Measurements from ENCODE around the gene PROB1. TPM values are rescaled to one million over a fixed set of nuclear protein-coding genes. Genes with fewer than 3 reads are reported as not detected.
A peak's percentile ranks its signal among the peaks of the same experiment; 100 is the strongest.

PROB1 gene
- total RNA-seq, 1 experiment from 2014 or later: 2.2 TPM

DNA sequence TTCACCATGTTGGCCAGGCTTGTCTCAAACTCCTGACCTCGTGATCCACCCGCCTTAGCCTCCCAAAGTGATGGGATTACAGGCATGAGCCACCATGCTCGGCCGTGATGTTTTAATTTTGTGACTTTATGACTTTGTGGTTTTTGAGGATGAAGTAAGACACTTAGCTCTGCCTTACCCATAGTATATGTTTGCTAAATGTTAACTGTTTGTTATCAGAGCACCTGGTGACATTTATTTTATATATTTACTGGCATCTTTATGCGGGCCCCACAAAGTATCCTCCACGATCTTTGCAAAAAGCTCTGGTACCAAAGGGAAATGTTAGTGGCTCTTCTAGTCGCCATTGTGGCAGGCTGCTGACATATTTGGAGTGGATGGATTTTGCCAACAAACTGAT, 18.5 kb downstream of the PROB1 start:
- H3K4me1 ChIP-seq (ENCODE audit: insufficient read depth, low read length): peaks cover 29% of the 10 kb centered on the region
- H3F3A ChIP-seq (ENCODE audit: low read length, unreplicated experiment): peaks cover 4% of the 10 kb centered on the region
- H3K79me2 ChIP-seq (ENCODE audit: low read length): no peaks in the 10 kb centered on the region
- no peak overlapping the region for H3K9ac ChIP-seq (ENCODE audit: low read length)
- H3K4me2 ChIP-seq (ENCODE audit: low read length): no peak overlapping the region
- H3K27ac ChIP-seq (ENCODE audit: low read length): no peak overlapping the region
- CTCF ChIA-PET: no interaction called here
- H3K27me3 ChIP-seq (ENCODE audit: low read length): no peaks in the 10 kb centered on the region
- BruUV-seq (replicated peaks): no TSS peak
- ATAC-seq (no peak), DNase-seq (no peak)
- H4K20me1 ChIP-seq (ENCODE audit: low read length): no peaks in the 10 kb centered on the region
- H3K9me2 ChIP-seq (replicated peaks; ENCODE audit: low read length): no peaks in the 10 kb centered on the region
- H3K36me3 ChIP-seq (ENCODE audit: low read depth, low read length): no peaks in the 10 kb centered on the region
- H2AFZ ChIP-seq (ENCODE audit: low read length): no peak overlapping the region
- intact Hi-C loops (cut with micrococcal nuclease): no loop called here
- H3K4me3 ChIP-seq (ENCODE audit: low read length): no peak overlapping the region
- TF ChIP-seq EZH2 (IDR thresholded peaks at IDR 0.05; ENCODE audit: low read length, unreplicated experiment) (no peak), EZH2phosphoT487 (IDR thresholded peaks at IDR 0.05; ENCODE audit: borderline replicate concordance, low read length) (no peak)
- TF ChIP-seq, protein P1, sequence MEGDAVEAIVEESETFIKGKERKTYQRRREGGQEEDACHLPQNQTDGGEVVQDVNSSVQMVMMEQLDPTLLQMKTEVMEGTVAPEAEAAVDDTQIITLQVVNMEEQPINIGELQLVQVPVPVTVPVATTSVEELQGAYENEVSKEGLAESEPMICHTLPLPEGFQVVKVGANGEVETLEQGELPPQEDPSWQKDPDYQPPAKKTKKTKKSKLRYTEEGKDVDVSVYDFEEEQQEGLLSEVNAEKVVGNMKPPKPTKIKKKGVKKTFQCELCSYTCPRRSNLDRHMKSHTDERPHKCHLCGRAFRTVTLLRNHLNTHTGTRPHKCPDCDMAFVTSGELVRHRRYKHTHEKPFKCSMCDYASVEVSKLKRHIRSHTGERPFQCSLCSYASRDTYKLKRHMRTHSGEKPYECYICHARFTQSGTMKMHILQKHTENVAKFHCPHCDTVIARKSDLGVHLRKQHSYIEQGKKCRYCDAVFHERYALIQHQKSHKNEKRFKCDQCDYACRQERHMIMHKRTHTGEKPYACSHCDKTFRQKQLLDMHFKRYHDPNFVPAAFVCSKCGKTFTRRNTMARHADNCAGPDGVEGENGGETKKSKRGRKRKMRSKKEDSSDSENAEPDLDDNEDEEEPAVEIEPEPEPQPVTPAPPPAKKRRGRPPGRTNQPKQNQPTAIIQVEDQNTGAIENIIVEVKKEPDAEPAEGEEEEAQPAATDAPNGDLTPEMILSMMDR (conservative IDR thresholded peaks at IDR 0.05; ENCODE audit: low read depth, low read length): no peak
- H3K9me3 ChIP-seq (ENCODE audit: low read length): no peaks in the 10 kb centered on the region
- POLR2A ChIA-PET (ENCODE audit: unreplicated experiment): no interaction called here

DNA sequence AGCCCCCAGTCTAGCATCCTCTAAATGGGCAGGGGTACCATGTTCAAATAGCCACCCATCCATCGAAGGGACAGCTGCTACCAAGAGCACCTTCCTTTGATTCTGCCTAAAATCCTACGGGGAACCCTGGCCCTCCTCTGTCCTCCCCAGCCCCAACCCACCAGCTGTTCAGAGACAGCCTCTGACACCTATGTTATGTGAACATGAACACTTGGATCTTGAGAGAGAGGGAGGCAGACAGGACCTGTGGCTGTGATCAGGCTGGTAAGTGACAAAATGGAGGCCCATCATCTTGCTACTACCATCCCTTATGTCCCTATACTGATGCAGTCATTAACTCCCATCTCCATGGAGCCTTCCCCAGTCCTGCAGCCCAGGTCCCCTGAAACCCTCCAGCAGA, 20.0 kb downstream of the PROB1 start:
- Histone ChIP-seq H3K79me2 (ENCODE audit: low read length) (no peaks in the 10 kb centered on the region), H4K20me1 (ENCODE audit: low read length) (no peaks in the 10 kb centered on the region), H3K4me3 (ENCODE audit: low read length) (no peak overlapping the region), H3K36me3 (ENCODE audit: low read depth, low read length) (no peaks in the 10 kb centered on the region), H3K27me3 (ENCODE audit: low read length) (no peaks in the 10 kb centered on the region), H3K4me1 (ENCODE audit: insufficient read depth, low read length) (peaks cover 29% of the 10 kb centered on the region), H3F3A (ENCODE audit: low read length, unreplicated experiment) (peaks cover 4% of the 10 kb centered on the region), H3K27ac (ENCODE audit: low read length) (peak overlapping the region; percentile 98), H3K9me3 (ENCODE audit: low read length) (no peaks in the 10 kb centered on the region), H3K9me2 (replicated peaks; ENCODE audit: low read length) (no peaks in the 10 kb centered on the region), H3K9ac (ENCODE audit: low read length) (no peak overlapping the region), H3K4me2 (ENCODE audit: low read length) (0 out of 2 replicates have a peak overlapping the region, but pooled peaks have one; percentile 66), H2AFZ (ENCODE audit: low read length) (no peak overlapping the region)
- no TSS peak for BruUV-seq (replicated peaks)
- ATAC-seq (no peak), DNase-seq (no peak)
- POLR2A ChIA-PET (ENCODE audit: unreplicated experiment): no interaction called here
- intact Hi-C loops (cut with micrococcal nuclease): no loop called here
- TF ChIP-seq, protein P1 (conservative IDR thresholded peaks at IDR 0.05; ENCODE audit: low read depth, low read length): no peak
- TF ChIP-seq EZH2 (IDR thresholded peaks at IDR 0.05; ENCODE audit: low read length, unreplicated experiment): no peak
- no peak for TF ChIP-seq EZH2phosphoT487 (IDR thresholded peaks at IDR 0.05; ENCODE audit: borderline replicate concordance, low read length)
- CTCF ChIA-PET: no interaction called here

DNA sequence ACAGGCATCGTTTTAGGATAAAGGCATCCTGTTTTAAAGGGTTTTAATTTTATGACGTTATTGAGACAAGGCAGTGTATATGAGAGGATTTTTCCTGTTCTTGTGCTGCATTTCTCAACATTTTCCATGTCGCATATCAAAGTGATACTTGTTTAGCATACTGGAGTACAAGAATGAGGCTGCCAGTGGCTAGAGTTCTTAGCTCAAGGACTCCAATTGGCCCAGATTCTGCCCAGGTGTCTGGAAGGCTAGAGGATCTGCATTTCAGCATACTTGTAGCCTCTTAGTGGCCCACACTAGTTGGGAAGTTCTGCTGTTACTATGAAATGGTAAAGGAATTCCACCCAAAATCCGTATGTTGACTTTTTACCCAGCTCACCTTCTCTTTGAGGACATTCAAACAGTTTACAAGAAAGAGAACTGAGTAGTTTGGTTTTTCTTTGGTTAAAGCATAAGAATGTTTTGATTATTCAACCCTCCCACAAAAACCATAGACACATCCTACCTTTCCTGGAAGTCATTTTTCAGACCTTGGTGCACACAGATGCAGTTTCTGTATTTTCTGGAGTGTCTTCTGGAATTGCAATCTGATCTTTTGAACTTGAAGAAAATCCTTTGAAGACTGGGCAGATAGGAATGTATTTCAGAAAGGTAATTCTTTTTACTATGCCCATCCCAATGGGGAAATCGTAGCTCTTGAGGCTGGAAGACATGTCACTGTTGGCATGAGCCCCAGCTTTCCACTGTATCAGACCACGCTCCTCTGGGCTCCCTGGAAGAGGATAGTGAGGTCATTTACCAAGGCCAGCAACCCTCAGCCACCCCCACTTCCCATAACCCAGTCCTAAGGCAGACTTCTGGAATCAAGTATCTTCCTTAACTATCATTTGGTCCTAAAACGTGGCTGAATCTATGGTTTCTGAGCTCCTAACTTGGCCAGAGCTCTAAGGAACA, 23.1 kb downstream of the PROB1 start:
- CTCF ChIA-PET: no interaction called here
- H3K4me1 ChIP-seq (ENCODE audit: insufficient read depth, low read length): peaks cover 29% of the 10 kb centered on the region
- no peaks in the 10 kb centered on the region for H4K20me1 ChIP-seq (ENCODE audit: low read length)
- no peak overlapping the region for H2AFZ ChIP-seq (ENCODE audit: low read length)
- ATAC-seq: no peak
- H3K9me2 ChIP-seq (replicated peaks; ENCODE audit: low read length): no peaks in the 10 kb centered on the region
- H3K4me2 ChIP-seq (ENCODE audit: low read length): no peak overlapping the region
- no peaks in the 10 kb centered on the region; the same call in 1 of the 2 replicates for H3K36me3 ChIP-seq (ENCODE audit: low read depth, low read length)
- H3K27me3 ChIP-seq (ENCODE audit: low read length): no peaks in the 10 kb centered on the region
- TF ChIP-seq EZH2 (IDR thresholded peaks at IDR 0.05; ENCODE audit: low read length, unreplicated experiment) (no peak), EZH2phosphoT487 (IDR thresholded peaks at IDR 0.05; ENCODE audit: borderline replicate concordance, low read length) (no peak)
- TF ChIP-seq, protein P1 (conservative IDR thresholded peaks at IDR 0.05; ENCODE audit: low read depth, low read length): no peak
- no TSS peak for BruUV-seq (replicated peaks)
- H3K79me2 ChIP-seq (ENCODE audit: low read length): no peaks in the 10 kb centered on the region
- no peaks in the 10 kb centered on the region for H3K9me3 ChIP-seq (ENCODE audit: low read length)
- POLR2A ChIA-PET (ENCODE audit: unreplicated experiment): no interaction called here
- intact Hi-C loops (cut with micrococcal nuclease): loop anchor here (2.0 kb wide), 1 partner anchor 31 kb away; the partner anchor contains the start of gene PAIP2
- H3K9ac ChIP-seq (ENCODE audit: low read length): no peak overlapping the region
- no peak overlapping the region for H3K4me3 ChIP-seq (ENCODE audit: low read length)
- DNase-seq: no peak
- peaks cover 4% of the 10 kb centered on the region for H3F3A ChIP-seq (ENCODE audit: low read length, unreplicated experiment)
- 0 out of 2 replicates have a peak overlapping the region, but pooled peaks have one; percentile 22 for H3K27ac ChIP-seq (ENCODE audit: low read length)
